ENCODE measurements around the gene LMOD2.

Gene LMOD2

GRCh38 chr7:123655614-123656013 is at the start of gene LMOD2:
Gene LMOD2 (plus strand): TSS chr7:123655866. CDS start chr7:123655964, 98 bp downstream.
- no peak for TF ChIP-seq CTCF (IDR thresholded peaks at IDR 0.05)

DNA sequence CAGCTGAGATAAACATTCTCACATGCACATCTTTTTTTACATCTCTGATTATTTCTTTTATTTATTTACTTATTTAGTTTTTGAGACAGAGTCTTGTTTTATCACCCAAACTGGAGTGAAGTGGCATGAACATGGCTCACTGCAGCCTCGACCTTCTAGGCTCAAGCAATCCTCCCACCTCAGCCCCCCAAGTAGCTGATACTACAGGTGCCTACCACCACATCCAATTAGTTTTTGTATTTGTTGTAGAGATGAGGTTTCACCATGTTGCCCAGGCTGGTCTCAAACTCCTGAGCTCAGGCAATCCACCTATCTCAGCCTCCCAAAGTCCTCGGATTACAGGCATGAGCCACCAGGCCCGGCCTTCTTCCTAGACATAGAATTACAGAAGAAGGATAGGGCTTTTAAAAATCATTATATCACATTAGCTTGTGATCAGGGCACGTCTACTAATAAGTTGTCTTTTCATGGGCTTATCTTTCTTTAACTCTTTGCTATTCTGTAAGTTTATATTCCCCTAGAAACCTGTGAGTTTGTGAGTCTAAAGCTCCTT is 48.2 kb upstream of the LMOD2 start:
- no peak for TF ChIP-seq CTCF (IDR thresholded peaks at IDR 0.05)

- TF ChIP-seq CTCF (IDR thresholded peaks at IDR 0.05) = no peak
Measured at GRCh38 chr7:123608991-123609882, 46.4 kb upstream of the LMOD2 start.

GRCh38 chr7:123609883-123610239 is 45.8 kb upstream of the LMOD2 start:
- TF ChIP-seq CTCF (IDR thresholded peaks at IDR 0.05) = no peak

GRCh38 chr7:123612024-123612423 is 43.6 kb upstream of the LMOD2 start:
- TF ChIP-seq CTCF (IDR thresholded peaks at IDR 0.05) = no peak

DNA sequence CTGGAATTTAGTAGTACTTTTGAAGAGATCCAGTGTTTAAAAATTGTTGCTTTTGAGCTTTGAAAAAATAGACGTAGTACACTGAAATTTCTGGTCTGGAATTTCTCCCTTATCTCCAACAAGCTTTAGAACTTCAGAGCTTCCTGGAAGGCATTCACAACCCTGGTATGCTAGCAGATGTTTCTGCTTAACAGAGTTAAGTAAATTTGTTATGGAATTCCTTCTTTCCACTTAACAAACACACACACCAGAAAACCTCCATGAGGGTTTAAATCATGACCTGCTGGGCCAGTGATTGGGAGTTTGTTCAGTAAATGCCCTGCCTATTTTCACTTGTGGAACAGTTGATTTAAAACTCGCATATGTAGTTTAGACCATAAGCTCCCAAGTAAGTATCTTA is 40.3 kb upstream of the LMOD2 start:
- no peak for TF ChIP-seq CTCF (IDR thresholded peaks at IDR 0.05)

DNA sequence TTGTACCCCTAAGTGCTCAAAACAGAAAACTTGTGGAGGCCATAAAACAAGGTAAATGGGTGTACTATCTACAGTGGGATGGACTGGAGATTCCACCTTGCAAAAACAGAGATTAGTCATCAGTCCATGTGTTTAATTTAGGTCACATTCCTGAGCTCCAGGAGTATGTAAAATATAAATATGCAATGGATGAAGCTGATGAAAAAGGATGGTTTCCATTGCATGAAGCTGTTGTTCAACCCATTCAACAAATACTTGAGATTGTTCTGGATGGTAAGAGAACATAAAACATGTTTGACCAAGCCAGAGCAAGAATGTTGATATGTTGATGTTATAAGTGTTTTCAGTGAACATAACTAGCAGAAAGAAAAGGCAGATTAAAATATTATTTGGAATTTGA is 39.4 kb upstream of the LMOD2 start:
- no peak for TF ChIP-seq CTCF (IDR thresholded peaks at IDR 0.05)

All from LNCAP (cell line).